IMR-90 (cell line): Measurements from ENCODE around the gene MIB1. TPM values are rescaled to one million over a fixed set of nuclear protein-coding genes. Genes with fewer than 3 reads are reported as not detected.
A peak's percentile ranks its signal among the peaks of the same experiment; 100 is the strongest.

Source experiments
- ATAC-seq: fragments of 200-7000 bp; cut with Tn5 transposase; 2 replicates; pipeline ENCODE4 v1.9.1; 2020; ENCODE audit warnings: low read depth, mild to moderate bottlenecking, moderate library complexity
- BruUV-seq: library from RNA; stranded (reverse); fragments of 400-500 nt; replicated peaks from 2 replicates; lab custom pipeline; 2021; lab: Mats Ljungman, UMichigan
- CTCF ChIA-PET: fragments of 300-600 bp; formaldehyde crosslinking; extraction: SDS; loops from one replicate; lab custom pipeline; 2021; ENCODE audit warnings: antibody characterized with exemption; lab: Yijun Ruan, JAX
- POLR2A ChIA-PET: fragments of 300-600 bp; sonication (Branson Sonifier 250); formaldehyde crosslinking; loops from one replicate; lab custom pipeline; 2022; ENCODE audit warnings: antibody characterized with exemption; ENCODE audit not compliant: unreplicated experiment; lab: Charles Lee
- DNase-seq: peaks from one replicate; pipeline ENCODE4 v3.0.0; 2013
- H2AFZ ChIP-seq: replicated peaks from 2 replicates; pipeline ENCODE3; 2013; ENCODE audit warnings: low read length, mild to moderate bottlenecking; ENCODE audit not compliant: poor library complexity
- H2AK5ac ChIP-seq: 2 replicates; pipeline ENCODE4 v1.6.1; 2013; ENCODE audit warnings: low read depth, low read length, inconsistent platforms
- H2AK9ac ChIP-seq: replicated peaks from 2 replicates; pipeline ENCODE3; 2013; ENCODE audit warnings: mild to moderate bottlenecking, low read depth, low read length, moderate library complexity; ENCODE audit not compliant: poor library complexity
- H2BK120ac ChIP-seq: 2 replicates; pipeline ENCODE4 v1.6.1; 2013; ENCODE audit warnings: low read depth, low read length, inconsistent platforms
- H2BK15ac ChIP-seq: 3 replicates; pipeline ENCODE4 v1.6.1; 2013; ENCODE audit warnings: low read depth, low read length, inconsistent platforms
- H2BK20ac ChIP-seq: 2 replicates; pipeline ENCODE4 v1.6.1; 2013; ENCODE audit warnings: low read depth, mild to moderate bottlenecking, inconsistent platforms, low read length, moderate library complexity
- H2BK5ac ChIP-seq: 2 replicates; pipeline ENCODE4 v1.6.1; 2013; ENCODE audit warnings: mild to moderate bottlenecking, low read depth, low read length, inconsistent platforms; ENCODE audit not compliant: poor library complexity, severe bottlenecking
- H3K14ac ChIP-seq: replicated peaks from 2 replicates; pipeline ENCODE4 v1.6.1; 2013; ENCODE audit warnings: low read depth, low read length, inconsistent platforms
- H3K18ac ChIP-seq: 2 replicates; pipeline ENCODE4 v1.6.1; 2013; ENCODE audit warnings: low read depth, low read length, control low read depth
- H3K23ac ChIP-seq: 2 replicates; pipeline ENCODE4 v1.6.1; 2013; ENCODE audit warnings: low read depth, low read length, inconsistent platforms
- H3K27ac ChIP-seq: 2 replicates; pipeline ENCODE4 v1.5.1; 2013; ENCODE audit warnings: mild to moderate bottlenecking, control low read depth, low read length; ENCODE audit not compliant: insufficient read depth
- H3K27me3 ChIP-seq: 2 replicates; pipeline ENCODE4 v1.6.1; 2013; ENCODE audit warnings: low read length; ENCODE audit not compliant: control insufficient read depth, insufficient read depth
- H3K36me3 ChIP-seq: 2 replicates; pipeline ENCODE4 v1.6.1; 2013; ENCODE audit warnings: low read length, mixed read lengths; ENCODE audit not compliant: control insufficient read depth, insufficient read depth
- H3K4ac ChIP-seq: 2 replicates; pipeline ENCODE4 v1.6.1; 2013; ENCODE audit warnings: low read depth, low read length, inconsistent platforms
- H3K4me1 ChIP-seq: 2 replicates; pipeline ENCODE4 v1.6.1; 2013; ENCODE audit warnings: low read length, mixed read lengths; ENCODE audit not compliant: control insufficient read depth, insufficient read depth
- H3K4me2 ChIP-seq: 2 replicates; pipeline ENCODE4 v1.6.1; 2013; ENCODE audit warnings: low read depth, mild to moderate bottlenecking, control low read depth, low read length, moderate library complexity
- H3K4me3 ChIP-seq: 2 replicates; pipeline ENCODE4 v1.5.1; 2013; ENCODE audit warnings: low read depth, mild to moderate bottlenecking, control low read depth, low read length, moderate library complexity; ENCODE audit not compliant: insufficient read depth
- H3K56ac ChIP-seq: 2 replicates; pipeline ENCODE4 v1.6.1; 2013; ENCODE audit warnings: low read length, inconsistent platforms; ENCODE audit not compliant: insufficient read depth; ENCODE audit errors: extremely low read depth
- H3K79me1 ChIP-seq, 2 experiments: 2 replicates each; pipeline ENCODE4 v1.6.1; 2013; ENCODE audit warnings: low read length in 2 of 2, inconsistent platforms in 1 of 2, low read depth in 1 of 2
- H3K9ac ChIP-seq: 2 replicates; pipeline ENCODE4 v1.6.1; 2013; ENCODE audit warnings: low read depth, low read length, control low read depth
- H3K9me1 ChIP-seq: 2 replicates; pipeline ENCODE4 v1.6.1; 2013; ENCODE audit warnings: low read length, inconsistent platforms; ENCODE audit not compliant: insufficient read depth
- H3K9me3 ChIP-seq: 2 replicates; pipeline ENCODE4 v1.6.1; 2013; ENCODE audit warnings: low read length; ENCODE audit not compliant: control insufficient read depth, insufficient read depth
- H4K20me1 ChIP-seq: 2 replicates; pipeline ENCODE4 v1.6.1; 2013; ENCODE audit warnings: low read length, inconsistent platforms; ENCODE audit not compliant: insufficient read depth
- H4K5ac ChIP-seq: 2 replicates; pipeline ENCODE4 v1.6.1; 2013; ENCODE audit warnings: mild to moderate bottlenecking, low read depth, low read length, control low read depth
- H4K8ac ChIP-seq, 2 experiments: 2 replicates each; pipeline ENCODE4 v1.6.1; 2013; ENCODE audit warnings: low read depth in 2 of 2, low read length in 2 of 2, control low read depth in 1 of 2, inconsistent platforms in 1 of 2
- H4K91ac ChIP-seq: 2 replicates; pipeline ENCODE4 v1.6.1; 2013; ENCODE audit warnings: low read depth, low read length, inconsistent platforms; ENCODE audit not compliant: insufficient read depth
- CHD1 ChIP-seq: IDR thresholded peaks from 2 replicates; pipeline ENCODE4 v1.6.1; 2012; ENCODE audit warnings: low read depth, low read length, improper control_type of control experiment
- WGBS, 2 experiments: methylation state at CpG; one replicate each; pipeline versions ENCODE4 v1.1.5 to v1.1.7; 2013; ENCODE audit warnings: missing lambda C conversion rate in 2 of 2; ENCODE audit not compliant: insufficient read length in 1 of 2; ENCODE audit errors: extremely low coverage in 2 of 2; 5-methylcytosine and 5-hydroxymethylcytosine counted together
- dilution Hi-C: fragments of 300-500 bp; cut with HindIII; formaldehyde crosslinking; loops from one replicate; pipeline ENCODE4 v1.14.3; 2018; ENCODE audit warnings: low sequenced_read_pairs; ENCODE audit not compliant: unreplicated experiment
- in situ Hi-C: fragments of 300-500 bp; cut with MboI; formaldehyde crosslinking; loops from 3 replicates; pipeline ENCODE4 v1.14.3; 2019; ENCODE audit warnings: low sequenced_read_pairs, inconsistent platforms, mixed read lengths
- intact Hi-C: fragments of 100-400 bp; cut with micrococcal nuclease; formaldehyde crosslinking; loops from 2 replicates; pipeline ENCODE4 v1.10.0; 2022
- polyA plus RNA-seq, 3 experiments: library from polyadenylated mRNA; depleted of rRNA; stranded (reverse); fragments of >200 nt; gene quantifications; 2 replicates each; pipeline ENCODE4 v1.2.3, GENCODE V29; 2012; ENCODE audit warnings: low replicate concordance in 1 of 3
- total RNA-seq: library from RNA; depleted of rRNA; stranded (reverse); fragments of >200 nt; gene quantifications from 2 replicates; pipeline ENCODE4 v1.2.3, GENCODE V29; 2012
- TF ChIP-seq, protein P1 (sequence below): conservative IDR thresholded peaks from 2 replicates; pipeline ENCODE4 v1.5.1; 2012; ENCODE audit warnings: mild to moderate bottlenecking, low read depth, low read length, improper control_type of control experiment

The MIB1 gene
- total and polyA plus RNA-seq, 2 of the 4 experiments (the other 2 are of a cell fraction): 5.9 to 80.1 TPM

DNA sequence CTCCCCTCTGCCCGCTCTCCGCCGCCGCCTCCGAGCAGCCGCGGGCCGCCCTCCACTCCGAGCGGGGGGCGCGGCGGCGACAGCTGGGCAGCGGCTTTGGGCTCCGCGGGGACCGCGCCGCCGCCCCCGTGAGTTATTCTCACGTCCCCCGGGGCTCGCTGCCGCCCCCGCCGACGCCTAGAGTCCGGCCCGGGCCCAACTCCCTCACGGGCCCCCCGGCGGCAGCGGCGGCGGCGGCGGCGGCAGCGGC is 645 bp downstream of the MIB1 start:
- dilution Hi-C loops: no loop called here
- H3K79me1 ChIP-seq: peaks cover 14 to 41% of the 10 kb centered on the region in 2 experiments

More for the DNA sequence above, 645 bp downstream of the MIB1 start:
- H2BK120ac ChIP-seq: no peak overlapping the region
- H3K27ac ChIP-seq: peak overlapping the region; percentile 97; the same call in 1 of the 2 replicates
- no peak overlapping the region for H3K56ac ChIP-seq
- no TSS peak for BruUV-seq
- H4K5ac ChIP-seq: no peak overlapping the region
- CTCF ChIA-PET: no interaction called here
- peaks cover 19% of the 10 kb centered on the region; the same call in 1 of the 2 replicates for H4K20me1 ChIP-seq
- no peak for ATAC-seq
- peak overlapping the region; percentile 78 for H3K4me3 ChIP-seq
- H3K4me2 ChIP-seq: no peak overlapping the region
- H2AK9ac ChIP-seq: peak overlapping the region; percentile 90
- no peak overlapping the region for H2AK5ac ChIP-seq
- H4K91ac ChIP-seq: no peak overlapping the region
- 0 out of 2 replicates have a peak, but pooled peaks have one; percentile 20 for TF ChIP-seq CHD1
- TF ChIP-seq, protein P1, sequence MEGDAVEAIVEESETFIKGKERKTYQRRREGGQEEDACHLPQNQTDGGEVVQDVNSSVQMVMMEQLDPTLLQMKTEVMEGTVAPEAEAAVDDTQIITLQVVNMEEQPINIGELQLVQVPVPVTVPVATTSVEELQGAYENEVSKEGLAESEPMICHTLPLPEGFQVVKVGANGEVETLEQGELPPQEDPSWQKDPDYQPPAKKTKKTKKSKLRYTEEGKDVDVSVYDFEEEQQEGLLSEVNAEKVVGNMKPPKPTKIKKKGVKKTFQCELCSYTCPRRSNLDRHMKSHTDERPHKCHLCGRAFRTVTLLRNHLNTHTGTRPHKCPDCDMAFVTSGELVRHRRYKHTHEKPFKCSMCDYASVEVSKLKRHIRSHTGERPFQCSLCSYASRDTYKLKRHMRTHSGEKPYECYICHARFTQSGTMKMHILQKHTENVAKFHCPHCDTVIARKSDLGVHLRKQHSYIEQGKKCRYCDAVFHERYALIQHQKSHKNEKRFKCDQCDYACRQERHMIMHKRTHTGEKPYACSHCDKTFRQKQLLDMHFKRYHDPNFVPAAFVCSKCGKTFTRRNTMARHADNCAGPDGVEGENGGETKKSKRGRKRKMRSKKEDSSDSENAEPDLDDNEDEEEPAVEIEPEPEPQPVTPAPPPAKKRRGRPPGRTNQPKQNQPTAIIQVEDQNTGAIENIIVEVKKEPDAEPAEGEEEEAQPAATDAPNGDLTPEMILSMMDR: no peak
- H3K14ac ChIP-seq: no peak overlapping the region
- H3K27me3 ChIP-seq: no peaks in the 10 kb centered on the region
- no peaks in the 10 kb centered on the region for H3K9me1 ChIP-seq
- H2BK15ac ChIP-seq: no peak overlapping the region
- H3K18ac ChIP-seq: no peak overlapping the region
- H3K36me3 ChIP-seq: no peaks in the 10 kb centered on the region; the same call in 1 of the 2 replicates
- no peak overlapping the region for H3K23ac ChIP-seq
- H4K8ac ChIP-seq: no peak overlapping the region
- no peak overlapping the region; the same call in 1 of the 2 replicates for H3K9ac ChIP-seq
- no peaks in the 10 kb centered on the region for H3K9me3 ChIP-seq
- POLR2A ChIA-PET: interaction anchor here (0.6 kb wide), 1 partner anchor 24 kb away, joined by 4 read pairs; no protein-coding TSS in a partner anchor
- no peaks in the 10 kb centered on the region; the same call in 1 of the 2 replicates for H3K4me1 ChIP-seq
- DNase-seq: no peak
- peak overlapping the region; percentile 97 for H2AFZ ChIP-seq
- H2BK20ac ChIP-seq: no peak overlapping the region
- H3K4ac ChIP-seq: no peak overlapping the region
- peak overlapping the region; percentile 94 for H2BK5ac ChIP-seq
- intact Hi-C loops: loop anchor here (10.0 kb wide), 2 partner anchors 114 to 126 kb away; partner anchors contain the start of gene SNRPD1
- in situ Hi-C loops: no loop called here
- 0% methylated on average over 3 of the region's 41 CpGs; no CpG with 5 or more reads in 1 of the 2 experiments for WGBS, 2 experiments
